MCF 10A (cell line): ENCODE measurements around the gene PCNX2. TPM values are rescaled to one million over a fixed set of nuclear protein-coding genes. Genes with fewer than 3 reads are reported as not detected.

Experiments
- BruUV-seq: library from RNA; stranded (reverse); fragments of 400-500 nt; replicated peaks from 2 replicates; lab custom pipeline; 2021; lab: Mats Ljungman, UMichigan
- CTCF ChIA-PET: fragments of 300-600 bp; sonication (Branson Sonifier 250); formaldehyde crosslinking; extraction: SDS; loops from one replicate; lab custom pipeline; 2021; ENCODE audit warnings: antibody characterized with exemption, inconsistent platforms; lab: Yijun Ruan, JAX
- POLR2A ChIA-PET: fragments of 300-600, 350-650 bp; sonication (Branson Sonifier 250); formaldehyde crosslinking; extraction: SDS; loops from one replicate; lab custom pipeline; 2020; ENCODE audit warnings: antibody characterized with exemption, inconsistent platforms; lab: Yijun Ruan, JAX
- DNase-seq: peaks from one replicate; pipeline ENCODE4 v3.0.0-alpha.2; 2018; ENCODE audit not compliant: unreplicated experiment
- H3K27ac Mint-ChIP-seq: one replicate; pipeline ENCODE4 v1.8.0; 2022; ENCODE audit warnings: mild to moderate bottlenecking, low read depth, mixed read lengths; ENCODE audit not compliant: unreplicated experiment
- H3K27me3 Mint-ChIP-seq: one replicate; pipeline ENCODE4 v1.8.0; 2022; ENCODE audit warnings: mixed read lengths; ENCODE audit not compliant: insufficient read depth, unreplicated experiment
- H3K36me3 Mint-ChIP-seq: one replicate; pipeline ENCODE4 v1.8.0; 2022; ENCODE audit warnings: mild to moderate bottlenecking, moderate library complexity, mixed read lengths; ENCODE audit not compliant: insufficient read depth, unreplicated experiment
- H3K4me1 Mint-ChIP-seq: one replicate; pipeline ENCODE4 v1.8.0; 2022; ENCODE audit warnings: mixed read lengths; ENCODE audit not compliant: insufficient read depth, unreplicated experiment
- H3K4me3 Mint-ChIP-seq: one replicate; pipeline ENCODE4 v1.8.0; 2022; ENCODE audit warnings: mild to moderate bottlenecking, moderate library complexity, mixed read lengths; ENCODE audit not compliant: unreplicated experiment
- H3K9me3 Mint-ChIP-seq: one replicate; pipeline ENCODE4 v1.8.0; 2022; ENCODE audit warnings: mixed read lengths; ENCODE audit not compliant: unreplicated experiment
- intact Hi-C: fragments of 100-400 bp; cut with micrococcal nuclease; formaldehyde crosslinking; loops from 2 replicates; pipeline ENCODE4 v1.14.1; 2022
- total RNA-seq: library from RNA; stranded (reverse); gene quantifications from 2 replicates; pipeline ENCODE4 v1.2.3, GENCODE V29; 2022
- TF ChIP-seq, protein P1 (sequence below): fragments of 200-600 bp; IDR thresholded peaks from one replicate; pipeline ENCODE4 v1.8.0; 2022; ENCODE audit warnings: antibody characterized with exemption, mild to moderate bottlenecking; ENCODE audit not compliant: unreplicated experiment

Gene PCNX2
- total RNA-seq, 1 experiment from 2014 or later = 80.5 TPM

DNA sequence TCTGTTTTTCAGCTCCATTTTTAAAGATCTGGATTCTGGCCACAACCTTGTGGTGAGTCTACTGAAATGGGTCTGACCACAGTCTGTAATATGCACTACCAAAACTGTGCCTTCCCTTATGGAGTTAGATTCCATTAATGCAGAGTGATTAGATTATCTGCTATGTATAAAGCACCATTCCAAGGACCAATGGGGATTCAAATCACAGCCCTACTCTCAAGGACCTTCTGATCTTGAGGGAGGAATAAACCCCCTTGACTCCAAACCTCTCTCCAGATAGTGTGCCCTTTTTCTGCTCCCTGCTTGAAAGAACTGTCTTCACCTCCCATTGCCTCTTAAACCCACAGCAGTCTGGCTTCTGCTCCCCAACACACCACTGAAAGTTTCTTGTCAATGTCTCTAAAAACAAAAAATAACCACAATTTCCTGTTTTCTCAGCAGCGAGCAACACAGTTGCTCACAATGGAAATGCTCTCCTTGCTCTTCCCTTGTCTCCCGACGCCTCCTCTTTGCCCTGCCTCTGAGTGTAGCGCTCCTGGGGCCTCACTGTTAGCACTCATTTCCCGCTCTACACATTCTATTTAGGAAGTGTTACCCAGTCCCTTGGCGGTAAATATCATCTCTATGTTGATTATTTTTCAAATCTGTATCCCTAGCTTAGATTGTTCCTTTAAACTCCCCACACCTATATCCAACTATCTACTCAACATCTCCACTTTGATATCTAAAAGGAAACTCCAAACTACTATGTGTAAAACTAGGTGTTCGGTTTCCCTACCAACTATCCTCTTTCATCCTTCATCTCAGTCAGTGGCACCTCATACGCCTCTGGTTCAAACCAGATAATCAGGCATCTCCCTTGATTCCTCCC is 13.6 kb downstream of the PCNX2 start:
- TF ChIP-seq, protein P1, sequence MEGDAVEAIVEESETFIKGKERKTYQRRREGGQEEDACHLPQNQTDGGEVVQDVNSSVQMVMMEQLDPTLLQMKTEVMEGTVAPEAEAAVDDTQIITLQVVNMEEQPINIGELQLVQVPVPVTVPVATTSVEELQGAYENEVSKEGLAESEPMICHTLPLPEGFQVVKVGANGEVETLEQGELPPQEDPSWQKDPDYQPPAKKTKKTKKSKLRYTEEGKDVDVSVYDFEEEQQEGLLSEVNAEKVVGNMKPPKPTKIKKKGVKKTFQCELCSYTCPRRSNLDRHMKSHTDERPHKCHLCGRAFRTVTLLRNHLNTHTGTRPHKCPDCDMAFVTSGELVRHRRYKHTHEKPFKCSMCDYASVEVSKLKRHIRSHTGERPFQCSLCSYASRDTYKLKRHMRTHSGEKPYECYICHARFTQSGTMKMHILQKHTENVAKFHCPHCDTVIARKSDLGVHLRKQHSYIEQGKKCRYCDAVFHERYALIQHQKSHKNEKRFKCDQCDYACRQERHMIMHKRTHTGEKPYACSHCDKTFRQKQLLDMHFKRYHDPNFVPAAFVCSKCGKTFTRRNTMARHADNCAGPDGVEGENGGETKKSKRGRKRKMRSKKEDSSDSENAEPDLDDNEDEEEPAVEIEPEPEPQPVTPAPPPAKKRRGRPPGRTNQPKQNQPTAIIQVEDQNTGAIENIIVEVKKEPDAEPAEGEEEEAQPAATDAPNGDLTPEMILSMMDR = no peak
- peak overlapping the region; percentile 4 for H3K27ac Mint-ChIP-seq
- ChIA-PET POLR2A (interaction anchor here (0.5 to 1.1 kb wide), 3 partner anchors 13 to 1402 kb away, joined by 3 to 4 read pairs (median 4); no protein-coding TSS in a partner anchor), CTCF (interaction anchor here (0.6 to 0.7 kb wide), 2 partner anchors 70 to 323 kb away, joined by 3 read pairs; no protein-coding TSS in a partner anchor)
- no peaks in the 10 kb centered on the region for H3K36me3 Mint-ChIP-seq
- no peak overlapping the region for H3K4me3 Mint-ChIP-seq
- no peaks in the 10 kb centered on the region for H3K27me3 Mint-ChIP-seq
- no peak for DNase-seq
- BruUV-seq = no TSS peak
- no peaks in the 10 kb centered on the region for H3K9me3 Mint-ChIP-seq
- intact Hi-C loops = no loop called here
- H3K4me1 Mint-ChIP-seq = peaks cover 10% of the 10 kb centered on the region

DNA sequence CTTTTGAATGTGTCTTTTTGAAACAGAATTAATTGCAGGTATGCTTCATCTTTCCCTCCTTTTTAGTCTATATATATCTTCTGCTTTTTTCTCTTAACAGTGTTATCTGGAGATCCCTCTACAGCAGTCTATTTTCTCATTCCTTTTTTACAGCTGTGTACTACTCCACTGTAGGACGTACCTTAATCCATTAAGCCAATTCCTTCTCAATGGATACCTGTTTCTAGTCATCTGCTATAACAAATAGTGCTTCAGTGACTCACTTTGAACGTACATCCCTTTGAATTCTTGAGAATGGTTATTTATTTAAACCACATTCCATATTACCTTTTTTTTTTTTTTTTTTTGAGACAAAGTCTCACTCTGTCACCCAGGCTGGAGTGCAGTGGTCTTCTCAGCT is 15.6 kb downstream of the PCNX2 start:
- ChIA-PET POLR2A (interaction anchor here (1.4 to 2.1 kb wide), 2 partner anchors 13 to 18 kb away, joined by 4 to 10 read pairs; no protein-coding TSS in a partner anchor), CTCF (interaction anchor here (0.7 to 0.9 kb wide), 3 partner anchors 10 to 218 kb away, joined by 3 read pairs; no protein-coding TSS in a partner anchor)
- Mint-ChIP-seq H3K27me3 (no peaks in the 10 kb centered on the region), H3K27ac (no peak overlapping the region), H3K9me3 (no peaks in the 10 kb centered on the region), H3K4me1 (peaks cover 10% of the 10 kb centered on the region), H3K36me3 (no peaks in the 10 kb centered on the region), H3K4me3 (no peak overlapping the region)
- no TSS peak for BruUV-seq
- intact Hi-C loops = no loop called here
- TF ChIP-seq, protein P1 = no peak
- no peak for DNase-seq

DNA sequence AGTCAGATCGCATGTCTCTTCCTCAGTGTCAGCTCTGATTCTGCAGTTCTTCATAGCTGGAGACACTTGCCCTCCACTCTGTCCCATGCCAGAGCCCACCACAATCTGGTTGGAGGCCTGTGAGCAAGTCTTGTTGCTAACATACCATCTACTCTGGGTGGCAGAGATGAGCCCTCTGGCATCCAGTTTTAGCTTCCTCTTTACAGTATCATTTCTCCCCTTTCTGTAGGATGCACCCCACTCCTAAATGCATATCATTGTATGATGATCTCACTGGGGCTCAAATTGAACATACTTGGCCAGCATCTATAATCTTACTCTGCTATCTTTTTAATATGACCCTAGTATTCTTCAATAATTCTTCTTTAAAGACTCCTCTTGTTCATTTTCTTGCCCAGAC is 16.9 kb downstream of the PCNX2 start:
- Mint-ChIP-seq H3K36me3 (no peaks in the 10 kb centered on the region), H3K4me1 (peaks cover 10% of the 10 kb centered on the region), H3K27me3 (no peaks in the 10 kb centered on the region), H3K27ac (no peak overlapping the region), H3K9me3 (no peaks in the 10 kb centered on the region), H3K4me3 (no peak overlapping the region)
- ChIA-PET CTCF (interaction anchor here (1.0 kb wide), 1 partner anchor 13 kb away, joined by 3 read pairs; no protein-coding TSS in a partner anchor), POLR2A (interaction anchor here (0.5 to 2.1 kb wide), 9 partner anchors 10 to 1720 kb away, joined by 3 to 10 read pairs (median 3); partner anchors contain the start of gene PCNX2)
- TF ChIP-seq, protein P1 = no peak
- DNase-seq = no peak
- intact Hi-C loops = no loop called here
- BruUV-seq = no TSS peak
